Coronary artery (tissue), 2 donors: Measurements from ENCODE around the gene CLIC5.

ENCODE experiments used
- DNase-seq: peaks from one replicate; pipeline ENCODE4 v3.0.0-alpha.2; 2017; ENCODE audit warnings: low spot score
- H3K27ac ChIP-seq, 2 donors: fragments of 200-600 bp; sonication (generic); one replicate each; pipeline ENCODE4 v1.5.1; 2016 to 2019
- H3K4me3 ChIP-seq: fragments of 200-600 bp; sonication (generic); 2 replicates; pipeline ENCODE4 v1.5.1; 2016; ENCODE audit warnings: mild to moderate bottlenecking, moderate library complexity
- CTCF ChIP-seq: fragments of 200-600 bp; sonication (generic); IDR thresholded peaks from one replicate; pipeline ENCODE4 v1.5.1; 2019; ENCODE audit warnings: antibody characterized with exemption

The CLIC5 gene

GRCh38 chr6:45899683-45899946 is 116.0 kb downstream of the CLIC5 start:
- no peak for DNase-seq
- TF ChIP-seq CTCF = no peak
- no peak overlapping the region for H3K4me3 ChIP-seq
- H3K27ac ChIP-seq = no peak overlapping the region

GRCh38 chr6:45898941-45899682 is 116.5 kb downstream of the CLIC5 start:
- no peak for DNase-seq
- H3K27ac ChIP-seq = no peak overlapping the region
- TF ChIP-seq CTCF = no peak
- H3K4me3 ChIP-seq = no peak overlapping the region

GRCh38 chr6:45896783-45897441 is 118.7 kb downstream of the CLIC5 start:
- TF ChIP-seq CTCF = no peak
- no peak for DNase-seq
- H3K27ac ChIP-seq = no peak overlapping the region
- H3K4me3 ChIP-seq = no peak overlapping the region

- H3K4me3 ChIP-seq = no peak overlapping the region
- no peak for TF ChIP-seq CTCF
- no peak overlapping the region for H3K27ac ChIP-seq
- no peak for DNase-seq
Measured at GRCh38 chr6:45895569-45895968, 120.1 kb downstream of the CLIC5 start.

- no peak for DNase-seq
- H3K4me3 ChIP-seq = no peak overlapping the region
- TF ChIP-seq CTCF = no peak
- H3K27ac ChIP-seq = no peak overlapping the region
Measured at GRCh38 chr6:45892696-45893245, 122.9 kb downstream of the CLIC5 start.

GRCh38 chr6:45892196-45892595 is 123.5 kb downstream of the CLIC5 start:
- Histone ChIP-seq H3K27ac (no peak overlapping the region), H3K4me3 (no peak overlapping the region)
- DNase-seq = no peak
- TF ChIP-seq CTCF = no peak

- H3K4me3 ChIP-seq = no peak overlapping the region
- DNase-seq = no peak
- H3K27ac ChIP-seq = no peak overlapping the region
- no peak for TF ChIP-seq CTCF
Measured at GRCh38 chr6:45886776-45887175, 128.9 kb downstream of the CLIC5 start.
